OCI-LY1 (cell line): ENCODE data around the gene MGA.

Source experiments
- EZH2 ChIP-seq: fragments of 200-600 bp; sonication (generic), shearing (Covaris generic); IDR thresholded peaks from 2 replicates; pipeline ENCODE4 v1.8.0; 2017; ENCODE audit warnings: borderline replicate concordance, mixed run types, mild to moderate bottlenecking, antibody characterized with exemption, low read length, moderate library complexity, mixed read lengths
- TF ChIP-seq, protein P1 (sequence below): fragments of 200-600 bp; sonication (generic), shearing (Covaris generic); IDR thresholded peaks from 2 replicates; pipeline ENCODE4 v1.5.1; 2017; ENCODE audit warnings: mild to moderate bottlenecking, antibody characterized with exemption, low read length, moderate library complexity, mixed read lengths

GRCh38 chr15:41691471-41691870, 31.3 kb downstream of the MGA start:
- TF ChIP-seq, protein P1, sequence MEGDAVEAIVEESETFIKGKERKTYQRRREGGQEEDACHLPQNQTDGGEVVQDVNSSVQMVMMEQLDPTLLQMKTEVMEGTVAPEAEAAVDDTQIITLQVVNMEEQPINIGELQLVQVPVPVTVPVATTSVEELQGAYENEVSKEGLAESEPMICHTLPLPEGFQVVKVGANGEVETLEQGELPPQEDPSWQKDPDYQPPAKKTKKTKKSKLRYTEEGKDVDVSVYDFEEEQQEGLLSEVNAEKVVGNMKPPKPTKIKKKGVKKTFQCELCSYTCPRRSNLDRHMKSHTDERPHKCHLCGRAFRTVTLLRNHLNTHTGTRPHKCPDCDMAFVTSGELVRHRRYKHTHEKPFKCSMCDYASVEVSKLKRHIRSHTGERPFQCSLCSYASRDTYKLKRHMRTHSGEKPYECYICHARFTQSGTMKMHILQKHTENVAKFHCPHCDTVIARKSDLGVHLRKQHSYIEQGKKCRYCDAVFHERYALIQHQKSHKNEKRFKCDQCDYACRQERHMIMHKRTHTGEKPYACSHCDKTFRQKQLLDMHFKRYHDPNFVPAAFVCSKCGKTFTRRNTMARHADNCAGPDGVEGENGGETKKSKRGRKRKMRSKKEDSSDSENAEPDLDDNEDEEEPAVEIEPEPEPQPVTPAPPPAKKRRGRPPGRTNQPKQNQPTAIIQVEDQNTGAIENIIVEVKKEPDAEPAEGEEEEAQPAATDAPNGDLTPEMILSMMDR: no peak
- TF ChIP-seq EZH2: no peak
